H1 (cell line): Measurements from ENCODE around the gene TPT1. TPM values are rescaled to one million over a fixed set of nuclear protein-coding genes. Genes with fewer than 3 reads are reported as not detected.

Source experiments
- CTCF ChIA-PET: fragments of 300-600 bp; sonication (Branson Sonifier 250); formaldehyde crosslinking; loops from one replicate; lab custom pipeline; 2021; ENCODE audit not compliant: partially characterized antibody; lab: Charles Lee
- POLR2A ChIA-PET: fragments of 300-600 bp; sonication (Branson Sonifier 250); formaldehyde crosslinking; loops from one replicate; lab custom pipeline; 2021; ENCODE audit warnings: inconsistent platforms; ENCODE audit not compliant: partially characterized antibody; lab: Charles Lee
- DNase-seq, 2 experiments: peaks; one replicate each; pipeline versions ENCODE4 v3.0.0 to v3.0.0-alpha.2; 2010 to 2022; ENCODE audit warnings: low spot score in 2 of 2, low read depth in 1 of 2, mixed read lengths in 1 of 2
- FAIRE-seq: peaks from 2 replicates; lab custom pipeline; 2011; peaks lifted over from hg19 to GRCh38; lab: Jason Lieb, UNC
- H2AFZ ChIP-seq: 2 replicates; pipeline ENCODE4 v1.8.1; 2012; ENCODE audit warnings: low read length, inconsistent platforms
- H2AK5ac ChIP-seq: 2 replicates; pipeline ENCODE4 v1.6.1; 2013; ENCODE audit warnings: low read depth, low read length
- H2BK120ac ChIP-seq: replicated peaks from 2 replicates; pipeline ENCODE3; 2013; ENCODE audit warnings: low read depth, low read length, inconsistent platforms
- H2BK12ac ChIP-seq: 2 replicates; pipeline ENCODE4 v1.6.1; 2013; ENCODE audit warnings: low read depth, low read length
- H2BK15ac ChIP-seq: 2 replicates; pipeline ENCODE4 v1.6.1; 2013; ENCODE audit warnings: low read length
- H2BK20ac ChIP-seq: 2 replicates; pipeline ENCODE4 v1.6.1; 2013; ENCODE audit warnings: low read length
- H2BK5ac ChIP-seq: 2 replicates; pipeline ENCODE4 v1.6.1; 2013; ENCODE audit warnings: low read depth, low read length
- H3K14ac ChIP-seq: 2 replicates; pipeline ENCODE4 v1.6.1; 2013; ENCODE audit warnings: inconsistent platforms; ENCODE audit not compliant: insufficient read length
- H3K18ac ChIP-seq: 2 replicates; pipeline ENCODE4 v1.6.1; 2013; ENCODE audit warnings: low read length; ENCODE audit errors: extremely low read depth
- H3K23ac ChIP-seq: 2 replicates; pipeline ENCODE4 v1.6.1; 2013; ENCODE audit warnings: inconsistent platforms; ENCODE audit not compliant: insufficient read length
- H3K23me2 ChIP-seq: 2 replicates; pipeline ENCODE4 v1.6.1; 2013; ENCODE audit warnings: low read depth, low read length
- H3K27ac ChIP-seq: 2 replicates; pipeline ENCODE4 v1.6.1; 2011; ENCODE audit warnings: low read depth, low read length, inconsistent platforms
- H3K27me3 ChIP-seq, 4 experiments: replicated peaks in 1 of 4; 1 replicate in 1 of 4; 2 replicates in 3 of 4; pipeline versions ENCODE4 v1.6.1 to v1.8.1; 2011 to 2013; ENCODE audit warnings: low read length in 3 of 4, mild to moderate bottlenecking in 3 of 4, inconsistent platforms in 2 of 4, mixed read lengths in 2 of 4, moderate library complexity in 1 of 4; ENCODE audit not compliant: control insufficient read depth in 3 of 4, insufficient read depth in 3 of 4; ENCODE audit errors: extremely low read depth in 1 of 4
- H3K36me3 ChIP-seq, 4 experiments: 2 replicates each; pipeline versions ENCODE4 v1.6.1 to v1.8.1; 2011 to 2013; ENCODE audit warnings: mild to moderate bottlenecking in 4 of 4, low read length in 3 of 4, moderate library complexity in 2 of 4, control low read depth in 1 of 4, inconsistent platforms in 1 of 4; ENCODE audit not compliant: insufficient read depth in 4 of 4, control insufficient read depth in 2 of 4
- H3K4ac ChIP-seq: replicated peaks from 2 replicates; pipeline ENCODE3; 2013; ENCODE audit warnings: low read length, low read depth, mixed read lengths, inconsistent platforms; ENCODE audit not compliant: insufficient read length
- H3K4me1 ChIP-seq, 4 experiments: replicated peaks in 1 of 4; 1 replicate in 1 of 4; 2 replicates in 3 of 4; pipeline versions ENCODE4 v1.6.1 to v1.8.1; 2011 to 2013; ENCODE audit warnings: low read length in 3 of 4, inconsistent platforms in 2 of 4, mixed read lengths in 1 of 4; ENCODE audit not compliant: insufficient read depth in 4 of 4, control insufficient read depth in 3 of 4
- H3K4me2 ChIP-seq, 2 experiments: 2 replicates each; pipeline versions ENCODE4 v1.6.1 to v1.8.1; 2011 to 2013; ENCODE audit warnings: low read depth in 2 of 2, low read length in 2 of 2, control low read depth in 1 of 2, inconsistent platforms in 1 of 2, mild to moderate bottlenecking in 1 of 2; ENCODE audit not compliant: insufficient read depth in 1 of 2
- H3K4me3 ChIP-seq, 4 experiments: fragments of 200-600, 300-600 bp in 1 of 4; sonication (generic), shearing (Covaris generic), sonication (Bioruptor Twin) in 1 of 4; 2 replicates each; pipeline versions ENCODE4 v1.5.1 to v1.8.1; 2011 to 2016; ENCODE audit warnings: low read length in 4 of 4, low read depth in 3 of 4, control low read depth in 2 of 4, inconsistent platforms in 2 of 4, mild to moderate bottlenecking in 2 of 4, mixed read lengths in 1 of 4, moderate library complexity in 1 of 4; ENCODE audit not compliant: insufficient read depth in 2 of 4; ENCODE audit errors: extremely low read depth in 1 of 4
- H3K56ac ChIP-seq: replicated peaks from 2 replicates; pipeline ENCODE3; 2013; ENCODE audit warnings: low read depth, mild to moderate bottlenecking, mixed read lengths, low read length, inconsistent platforms; ENCODE audit not compliant: insufficient read length
- H3K79me1 ChIP-seq: 2 replicates; pipeline ENCODE4 v1.6.1; 2013; ENCODE audit warnings: low read depth, low read length, control low read depth
- H3K79me2 ChIP-seq, 2 experiments: 2 replicates each; pipeline versions ENCODE4 v1.6.1 to v1.8.1; 2012 to 2013; ENCODE audit warnings: low read length in 2 of 2, mild to moderate bottlenecking in 2 of 2, inconsistent platforms in 1 of 2; ENCODE audit not compliant: insufficient read depth in 2 of 2, control insufficient read depth in 1 of 2
- H3K9ac ChIP-seq, 4 experiments: replicated peaks in 1 of 4; 1 replicate in 1 of 4; 2 replicates in 3 of 4; pipeline versions ENCODE4 v1.6.1 to v1.8.1; 2011 to 2013; ENCODE audit warnings: low read depth in 3 of 4, low read length in 3 of 4, control low read depth in 2 of 4, mild to moderate bottlenecking in 2 of 4, moderate library complexity in 2 of 4, inconsistent platforms in 1 of 4; ENCODE audit errors: extremely low read depth in 1 of 4
- H3K9me3 ChIP-seq, 2 experiments: 2 replicates each; pipeline versions ENCODE4 v1.6.1 to v1.8.1; 2012 to 2013; ENCODE audit warnings: mild to moderate bottlenecking in 2 of 2, moderate library complexity in 2 of 2, control low read depth in 1 of 2, inconsistent platforms in 1 of 2, low read depth in 1 of 2, low read length in 1 of 2, mixed read lengths in 1 of 2; ENCODE audit not compliant: insufficient read depth in 2 of 2
- H4K20me1 ChIP-seq, 2 experiments: replicated peaks in 1 of 2; 2 replicates each; pipeline versions ENCODE3 to v1.8.1; 2011 to 2013; ENCODE audit warnings: inconsistent platforms in 2 of 2, low read length in 2 of 2, mild to moderate bottlenecking in 1 of 2; ENCODE audit not compliant: insufficient read depth in 2 of 2, control insufficient read depth in 1 of 2
- H4K5ac ChIP-seq: 2 replicates; pipeline ENCODE4 v1.6.1; 2013; ENCODE audit warnings: low read length, low read depth, mixed read lengths, inconsistent platforms; ENCODE audit not compliant: insufficient read length
- H4K8ac ChIP-seq: 2 replicates; pipeline ENCODE4 v1.8.0; 2013; ENCODE audit warnings: mild to moderate bottlenecking, moderate library complexity, low read length, inconsistent platforms; ENCODE audit not compliant: insufficient read depth; ENCODE audit errors: extremely low read depth
- H4K91ac ChIP-seq: replicated peaks from 2 replicates; pipeline ENCODE3; 2013; ENCODE audit warnings: low read length, mixed read lengths, inconsistent platforms; ENCODE audit not compliant: insufficient read length
- BRCA1 ChIP-seq: IDR thresholded peaks from 2 replicates; pipeline ENCODE4 v1.6.1; 2012; ENCODE audit warnings: low read depth, low read length, improper control_type of control experiment
- CBX8 ChIP-seq: fragments of 300-800, 300-1000 bp; sonication (generic); IDR thresholded peaks from 2 replicates; pipeline ENCODE4 v1.7.1; 2016; ENCODE audit warnings: low read depth, low read length, borderline replicate concordance
- CHD1 ChIP-seq: IDR thresholded peaks from 2 replicates; pipeline ENCODE4 v1.6.1; 2012; ENCODE audit warnings: low read depth, low read length, improper control_type of control experiment
- CREB1 ChIP-seq: IDR thresholded peaks from 2 replicates; pipeline ENCODE4 v1.6.1; 2012; ENCODE audit warnings: inconsistent platforms
- CTBP2 ChIP-seq: IDR thresholded peaks from 2 replicates; pipeline ENCODE4 v1.7.0; 2011; ENCODE audit warnings: borderline replicate concordance, mild to moderate bottlenecking, moderate library complexity, mixed read lengths, low read length; ENCODE audit not compliant: insufficient read depth, insufficient read length
- FOSL1 ChIP-seq: IDR thresholded peaks from 2 replicates; pipeline ENCODE4 v1.6.1; 2011; ENCODE audit warnings: mild to moderate bottlenecking, low read depth, low read length, moderate library complexity; ENCODE audit not compliant: insufficient read depth
- HDAC6 ChIP-seq: IDR thresholded peaks from one replicate; pipeline ENCODE4 v1.7.1; 2012; ENCODE audit warnings: low read depth, mild to moderate bottlenecking, inconsistent platforms, low read length, moderate library complexity
- KDM5A ChIP-seq: fragments of 200-600 bp; IDR thresholded peaks from 2 replicates; pipeline ENCODE4 v1.7.1; 2012; ENCODE audit warnings: mild to moderate bottlenecking, low read length, inconsistent platforms, mixed read lengths
- MAFK ChIP-seq: IDR thresholded peaks from 2 replicates; pipeline ENCODE4 v1.6.1; 2012; ENCODE audit warnings: low read depth, mild to moderate bottlenecking, improper control_type of control experiment, low read length
- POLR2AphosphoS5 ChIP-seq: IDR thresholded peaks from 2 replicates; pipeline ENCODE4 v1.6.1; 2011; ENCODE audit warnings: low read depth, low read length
- SP4 ChIP-seq: IDR thresholded peaks from 2 replicates; pipeline ENCODE4 v1.6.1; 2012; ENCODE audit warnings: low read length, inconsistent platforms
- TAF1 ChIP-seq: IDR thresholded peaks from 2 replicates; pipeline ENCODE4 v1.6.1; 2011; ENCODE audit warnings: mild to moderate bottlenecking, low read depth, low read length
- TAF7 ChIP-seq: optimal IDR thresholded peaks from 2 replicates; pipeline ENCODE3; 2011; ENCODE audit warnings: low read depth, mild to moderate bottlenecking, inconsistent platforms, low read length, moderate library complexity, borderline replicate concordance
- ZNF274 ChIP-seq: IDR thresholded peaks from 2 replicates; pipeline ENCODE4 v1.7.0; 2012; ENCODE audit warnings: low read length, borderline replicate concordance; ENCODE audit errors: extremely low read depth
- WGBS, 2 experiments: shearing (Covaris generic) in 1 of 2; methylation state at CpG; one replicate each; pipeline versions ENCODE4 v1.1.6 to v1.1.7; 2013 to 2015; ENCODE audit warnings: low lambda C conversion rate in 2 of 2, mixed read lengths in 2 of 2, inconsistent platforms in 1 of 2, low coverage in 1 of 2, missing lambda C conversion rate in 1 of 2; ENCODE audit not compliant: insufficient replicate concordance in 2 of 2, insufficient coverage in 1 of 2, insufficient read length in 1 of 2; ENCODE audit errors: extremely low coverage in 1 of 2, missing lambda C conversion rate in 1 of 2; 5-methylcytosine and 5-hydroxymethylcytosine counted together
- polyA plus RNA-seq, 7 experiments: library from polyadenylated mRNA; depleted of rRNA in 3 of 7; stranded (reverse) in 5 of 7; unstranded in 2 of 7; fragments of >200 nt in 5 of 7; fragments of 200-250 nt in 2 of 7; gene quantifications; 1 replicate in 5 of 7; 2 replicates in 1 of 7; 4 replicates in 1 of 7; pipeline versions ENCODE4 v1.2.1 to v1.2.3, GENCODE V29; 2011 to 2013; ENCODE audit warnings: missing spikeins in 2 of 7, mixed read lengths in 2 of 7
- total RNA-seq: library from RNA; stranded (reverse); fragmentation: NEBNext Ultra II Directional; extraction: Animal tissue kit (Norgen Biotek cat#: 25700); gene quantifications from 2 replicates; pipeline ENCODE4 v1.2.1, GENCODE V29; 2021
- TF ChIP-seq, protein P1 (sequence below): IDR thresholded peaks from 2 replicates; pipeline ENCODE4 v1.6.1; 2012; ENCODE audit warnings: inconsistent platforms

Gene TPT1
- total and polyA plus RNA-seq, 2 of the 8 experiments (the other 6 are each of a cell fraction or from before 2014, with no cell fraction given): 2,245 to 2,279 TPM

DNA sequence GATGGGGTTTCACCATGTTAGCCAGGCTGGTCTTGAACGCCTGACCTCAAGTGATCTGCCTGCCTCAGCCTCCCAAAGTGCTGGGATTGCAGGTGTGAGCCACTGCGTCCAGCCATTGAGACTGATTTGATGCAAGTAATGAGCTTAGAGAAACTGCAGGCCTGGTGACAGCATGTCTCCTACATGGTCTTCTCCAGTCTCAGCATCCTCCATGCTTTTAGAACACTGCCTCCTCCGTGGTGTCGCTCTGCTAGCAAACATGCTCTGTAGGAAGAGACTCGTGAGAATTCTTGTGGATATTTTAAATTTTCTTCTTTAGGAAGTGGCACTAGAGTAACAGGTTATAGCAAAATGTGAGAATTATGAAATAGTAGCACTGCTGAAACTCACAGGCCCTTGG, 37.1 kb downstream of the TPT1 start:
- Histone ChIP-seq H4K5ac (no peak overlapping the region), H3K9me3 (no peaks in the 10 kb centered on the region), H3K27ac (no peak overlapping the region), H4K20me1 (no peaks in the 10 kb centered on the region), H3K4me1 (peaks cover 0 to 6% (median 4%) of the 10 kb centered on the region in 4 experiments; a peak in 5 of 7 replicates), H2BK20ac (no peak overlapping the region), H2BK120ac (no peak overlapping the region), H3K4ac (no peak overlapping the region), H2BK12ac (no peak overlapping the region), H3K18ac (no peak overlapping the region), H3K9ac (no peak overlapping the region), H3K79me2 (no peaks in the 10 kb centered on the region), H3K56ac (no peak overlapping the region), H3K23ac (no peak overlapping the region), H2BK15ac (no peak overlapping the region), H2AK5ac (no peak overlapping the region), H4K8ac (no peak overlapping the region), H3K4me2 (no peak overlapping the region), H3K36me3 (no peaks in the 10 kb centered on the region), H2AFZ (no peak overlapping the region; the same call in 1 of the 2 replicates), H4K91ac (no peak overlapping the region), H3K23me2 (no peaks in the 10 kb centered on the region), H3K4me3 (no peak overlapping the region), H3K27me3 (no peaks in the 10 kb centered on the region), H3K14ac (no peak overlapping the region), H3K79me1 (no peaks in the 10 kb centered on the region), H2BK5ac (no peak overlapping the region)
- no peak for DNase-seq
- FAIRE-seq: no peak
- CTCF ChIA-PET: interaction anchor here (1.3 to 6.3 kb wide), 4 partner anchors 10 to 257 kb away, joined by 4 to 36 read pairs (median 6); no protein-coding TSS in a partner anchor
- POLR2A ChIA-PET: interaction anchor here (0.8 to 2.7 kb wide), 4 partner anchors 11 to 238 kb away, joined by 3 to 8 read pairs (median 4); partner anchors contain the start of gene TPT1
- WGBS, 2 experiments: 88% methylated on average over 5 of the region's 5 CpGs; no CpG with 5 or more reads in 1 of the 2 experiments
- TF ChIP-seq BRCA1 (no peak), CBX8 (no peak), POLR2AphosphoS5 (no peak), SP4 (no peak), CTBP2 (no peak), ZNF274 (no peak), CHD1 (no peak), HDAC6 (no peak), CREB1 (no peak), TAF1 (no peak), FOSL1 (no peak), KDM5A (no peak), TAF7 (no peak), MAFK (no peak)
- TF ChIP-seq, protein P1, sequence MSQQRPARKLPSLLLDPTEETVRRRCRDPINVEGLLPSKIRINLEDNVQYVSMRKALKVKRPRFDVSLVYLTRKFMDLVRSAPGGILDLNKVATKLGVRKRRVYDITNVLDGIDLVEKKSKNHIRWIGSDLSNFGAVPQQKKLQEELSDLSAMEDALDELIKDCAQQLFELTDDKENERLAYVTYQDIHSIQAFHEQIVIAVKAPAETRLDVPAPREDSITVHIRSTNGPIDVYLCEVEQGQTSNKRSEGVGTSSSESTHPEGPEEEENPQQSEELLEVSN: no peak
